Measurements from ENCODE around the gene FGD3.

DNA sequence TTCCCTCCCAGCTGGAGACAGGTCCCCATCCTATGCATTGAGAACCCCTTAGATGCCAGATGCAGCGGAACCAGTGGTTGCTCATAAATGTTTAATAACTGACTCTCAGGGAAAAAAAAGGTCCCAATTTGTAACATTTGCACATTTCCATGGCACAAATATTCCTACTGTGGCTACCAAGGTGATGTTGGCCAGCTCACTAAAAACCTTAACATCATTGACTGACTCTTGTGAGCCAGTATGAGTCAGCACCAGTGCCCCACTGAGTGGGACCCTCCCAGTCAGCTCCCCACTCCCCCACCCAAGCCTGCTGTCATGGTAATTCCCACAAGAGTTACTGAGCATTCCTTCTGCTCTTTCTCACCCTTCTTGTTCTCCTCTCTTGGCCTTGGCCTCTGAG, 26.9 kb upstream of the FGD3 start:
- TF ChIP-seq POLR2A (IDR thresholded peaks at IDR 0.05), result no peak
- no peak for TF ChIP-seq CTCF (IDR thresholded peaks at IDR 0.05)

Measured in right lobe of liver (tissue), 4 donors.